Amniotic stem cell (primary cell): ENCODE data around the gene ANAPC10.
A peak's percentile ranks its signal among the peaks of the same experiment; 100 is the strongest.
"Not testable (repeated sequence)": the region's sequence is repeated elsewhere in the genome, so short reads cannot be mapped to it uniquely, and the experiment has no call there.

Experiments
- DNase-seq: peaks from one replicate; lab custom pipeline; 2025; lab: John Stamatoyannopoulos, UW

Gene ANAPC10

GRCh38 chr4:145071560-145071959, 26.4 kb downstream of the ANAPC10 start:
- DNase-seq = no peak

- no peak for DNase-seq
Measured at GRCh38 chr4:145069361-145069760, 28.6 kb downstream of the ANAPC10 start.

GRCh38 chr4:145066063-145066501, 31.9 kb downstream of the ANAPC10 start:
- no peak for DNase-seq

- peak; percentile 7 for DNase-seq
Measured at GRCh38 chr4:145061318-145061920, 36.6 kb downstream of the ANAPC10 start.

GRCh38 chr4:145058256-145058655, 39.7 kb downstream of the ANAPC10 start:
- no peak for DNase-seq

- no peak for DNase-seq
Measured at GRCh38 chr4:145056325-145057130, 41.5 kb downstream of the ANAPC10 start.

- no peak for DNase-seq
Measured at GRCh38 chr4:145055533-145056257, 42.3 kb downstream of the ANAPC10 start.

- DNase-seq = no peak
Measured at GRCh38 chr4:145049241-145049640, 48.8 kb downstream of the ANAPC10 start.

- no peak for DNase-seq
Measured at GRCh38 chr4:145048817-145049216, 49.2 kb downstream of the ANAPC10 start.

GRCh38 chr4:145047151-145047550, 50.8 kb downstream of the ANAPC10 start:
- DNase-seq = no peak

GRCh38 chr4:145045180-145045579, 52.8 kb downstream of the ANAPC10 start:
- no peak for DNase-seq

- DNase-seq = no peak
Measured at GRCh38 chr4:145044341-145044740, 53.7 kb downstream of the ANAPC10 start.

GRCh38 chr4:145043306-145043705, 54.7 kb downstream of the ANAPC10 start:
- no peak for DNase-seq

- DNase-seq = no peak
Measured at GRCh38 chr4:145042601-145043285, 55.3 kb downstream of the ANAPC10 start.

GRCh38 chr4:145041378-145041777, 56.6 kb downstream of the ANAPC10 start:
- DNase-seq = no peak

- DNase-seq = no peak
Measured at GRCh38 chr4:145035494-145036136, 62.4 kb downstream of the ANAPC10 start.

GRCh38 chr4:145034727-145035211, 63.2 kb downstream of the ANAPC10 start:
- DNase-seq = peak; percentile 28

- no peak for DNase-seq
Measured at GRCh38 chr4:145019346-145019745, 78.7 kb downstream of the ANAPC10 start.

- no peak for DNase-seq
Measured at GRCh38 chr4:145014365-145014764, 83.6 kb downstream of the ANAPC10 start.

- DNase-seq = no peak
Measured at GRCh38 chr4:145012841-145013240, 85.2 kb downstream of the ANAPC10 start.

- no peak for DNase-seq
Measured at GRCh38 chr4:145011636-145012035, 86.4 kb downstream of the ANAPC10 start.

GRCh38 chr4:145010315-145010714, 87.7 kb downstream of the ANAPC10 start:
- not testable (repeated sequence) for DNase-seq
